K562 (cell line): ENCODE results near the gene JPH2. TPM values are rescaled to one million over a fixed set of nuclear protein-coding genes. Genes with fewer than 3 reads are reported as not detected.

Experiments
- ATAC-seq: fragments of 200-7000 bp; cut with Tn5 transposase; 3 replicates; pipeline ENCODE4 v1.9.1; 2020; ENCODE audit warnings: moderate library complexity
- BruUV-seq: library from RNA; stranded (reverse); fragments of 400-500 nt; replicated peaks from 2 replicates; lab custom pipeline; 2021; lab: Mats Ljungman, UMichigan
- CTCF ChIA-PET: fragments of 300-600 bp; formaldehyde crosslinking; extraction: SDS; loops from one replicate; lab custom pipeline; 2021; ENCODE audit warnings: low intra/inter-chr PET ratio; lab: Yijun Ruan, JAX
- POLR2A ChIA-PET: fragments of 300-600, 350-650 bp; sonication (Branson Sonifier 250); formaldehyde crosslinking; extraction: SDS; loops from one replicate; lab custom pipeline; 2021; ENCODE audit warnings: antibody characterized with exemption, inconsistent platforms; lab: Yijun Ruan, JAX
- DNase-seq, 4 experiments: peaks; one replicate each; pipeline versions ENCODE4 v3.0.0 to v3.0.0-alpha.2; 2011 to 2018; ENCODE audit warnings: low spot score in 3 of 4, mixed read lengths in 3 of 4; ENCODE audit errors: extremely low read depth in 1 of 4
- FAIRE-seq: peaks from 2 replicates; lab custom pipeline; 2011; peaks lifted over from hg19 to GRCh38; lab: Jason Lieb, UNC
- H2AFZ ChIP-seq: 2 replicates; pipeline ENCODE4 v1.6.0; 2011; ENCODE audit warnings: low read depth, low read length, control low read depth, inconsistent platforms
- H3K27ac ChIP-seq: fragments of 200-600 bp; 3 replicates; pipeline ENCODE4 v1.8.0; 2011; ENCODE audit warnings: low read depth, mild to moderate bottlenecking, control low read depth, inconsistent platforms, low read length, moderate library complexity, mixed read lengths; ENCODE audit errors: extremely low read depth
- H3K27me3 ChIP-seq, 2 experiments: fragments of 300-600 bp in 1 of 2; 2 replicates in 1 of 2; 3 replicates in 1 of 2; pipeline versions ENCODE4 v1.6.0 to v1.8.0; 2011; ENCODE audit warnings: inconsistent platforms in 2 of 2, low read length in 2 of 2, mild to moderate bottlenecking in 1 of 2, mixed read lengths in 1 of 2, moderate library complexity in 1 of 2; ENCODE audit not compliant: control insufficient read depth in 2 of 2, insufficient read depth in 2 of 2
- H3K36me3 ChIP-seq: fragments of 300-600 bp; 3 replicates; pipeline ENCODE4 v1.8.0; 2011; ENCODE audit warnings: mild to moderate bottlenecking, low read length, inconsistent platforms; ENCODE audit not compliant: control insufficient read depth, insufficient read depth
- H3K4me1 ChIP-seq, 2 experiments: fragments of 200-600 bp in 1 of 2; replicated peaks in 1 of 2; 2 replicates in 1 of 2; 3 replicates in 1 of 2; pipeline versions ENCODE4 v1.5.1 to v1.8.0; 2011; ENCODE audit warnings: inconsistent platforms in 2 of 2, low read length in 2 of 2, mild to moderate bottlenecking in 1 of 2, mixed read lengths in 1 of 2, moderate library complexity in 1 of 2; ENCODE audit not compliant: control insufficient read depth in 2 of 2, insufficient read depth in 2 of 2
- H3K4me2 ChIP-seq: 2 replicates; pipeline ENCODE4 v1.6.1; 2011; ENCODE audit warnings: low read length, control low read depth, inconsistent platforms, mixed read lengths; ENCODE audit not compliant: insufficient read depth
- H3K4me3 ChIP-seq: fragments of 200-600 bp; sonication (generic), shearing (Covaris generic); 2 replicates; pipeline ENCODE4 v1.5.1; 2016; ENCODE audit warnings: control low read depth, inconsistent platforms
- H3K79me2 ChIP-seq: fragments of 200-600 bp; 3 replicates; pipeline ENCODE4 v1.8.0; 2011; ENCODE audit warnings: low read length, inconsistent platforms; ENCODE audit not compliant: control insufficient read depth, insufficient read depth
- H3K9ac ChIP-seq, 2 experiments: 2 replicates each; pipeline versions ENCODE4 v1.6.0 to v1.6.1; 2011; ENCODE audit warnings: low read depth in 2 of 2, low read length in 2 of 2, control low read depth in 1 of 2, inconsistent platforms in 1 of 2, mild to moderate bottlenecking in 1 of 2, mixed read lengths in 1 of 2; ENCODE audit not compliant: insufficient read depth in 1 of 2
- H3K9me1 ChIP-seq: one replicate; pipeline ENCODE4 v1.6.0; 2011; ENCODE audit warnings: inconsistent platforms, mild to moderate bottlenecking, low read length, moderate library complexity; ENCODE audit not compliant: control insufficient read depth, insufficient read depth
- H3K9me3 ChIP-seq: replicated peaks from 2 replicates; pipeline ENCODE4 v1.5.1; 2011; ENCODE audit warnings: low read depth, low read length, inconsistent platforms; ENCODE audit not compliant: control insufficient read depth, insufficient read depth
- H4K20me1 ChIP-seq: replicated peaks from 2 replicates; pipeline ENCODE4 v1.6.1; 2011; ENCODE audit warnings: low read length, inconsistent platforms, mixed read lengths; ENCODE audit not compliant: control insufficient read depth, insufficient read depth
- ATF4 ChIP-seq: fragments of 450-650 bp; formaldehyde crosslinking; IDR thresholded peaks from 2 replicates; pipeline ENCODE4 v1.4.0; 2022; ENCODE audit warnings: mild to moderate bottlenecking, moderate library complexity
- CBX2 ChIP-seq: fragments of 200-600 bp; sonication (generic); IDR thresholded peaks from one replicate; pipeline ENCODE4 v1.6.1; 2012; ENCODE audit warnings: mild to moderate bottlenecking, low read length, inconsistent platforms; ENCODE audit not compliant: insufficient read depth, poor library complexity, severe bottlenecking
- CEBPB ChIP-seq: fragments of 450-650 bp; IDR thresholded peaks from 2 replicates; pipeline ENCODE4 v1.6.1; 2016; ENCODE audit warnings: missing genetic modification characterization, missing compliant biosample characterization
- CREB5 ChIP-seq: fragments of 250-450 bp; sonication (Bioruptor Pico); IDR thresholded peaks from 2 replicates; pipeline ENCODE4 v1.5.0; 2020; ENCODE audit warnings: mild to moderate bottlenecking
- DPF2 ChIP-seq: fragments of 450-650 bp; IDR thresholded peaks from 2 replicates; pipeline ENCODE4 v1.6.1; 2016
- EWSR1 ChIP-seq: fragments of 450-650 bp; IDR thresholded peaks from 2 replicates; pipeline ENCODE4 v1.6.1; 2018; ENCODE audit warnings: borderline replicate concordance, mild to moderate bottlenecking, low read depth, moderate library complexity; ENCODE audit not compliant: partially characterized antibody
- MEF2A ChIP-seq: IDR thresholded peaks from 2 replicates; pipeline ENCODE4 v1.6.1; 2011; ENCODE audit warnings: low read depth, mild to moderate bottlenecking, low read length, moderate library complexity; ENCODE audit not compliant: control insufficient read depth
- PHF21A ChIP-seq: fragments of 450-650 bp; IDR thresholded peaks from 2 replicates; pipeline ENCODE4 v1.6.1; 2017; ENCODE audit warnings: low read depth, borderline replicate concordance
- POLR2AphosphoS5 ChIP-seq: IDR thresholded peaks from 2 replicates; pipeline ENCODE4 v1.6.1; 2011; ENCODE audit warnings: mild to moderate bottlenecking, low read depth, low read length, moderate library complexity; ENCODE audit not compliant: control insufficient read depth, insufficient read depth
- SMAD2 ChIP-seq: fragments of 150-350 bp; IDR thresholded peaks from 2 replicates; pipeline ENCODE4 v1.6.1; 2014; ENCODE audit warnings: low read depth, mild to moderate bottlenecking, low read length
- TSC22D4 ChIP-seq: fragments of 450-650 bp; IDR thresholded peaks from 2 replicates; pipeline ENCODE4 v1.6.1; 2016; ENCODE audit warnings: missing genetic modification characterization, missing biosample characterization, control low read depth
- ZSCAN32 ChIP-seq: fragments of 450-650 bp; formaldehyde crosslinking; IDR thresholded peaks from 2 replicates; pipeline ENCODE4 v1.4.0; 2020; ENCODE audit warnings: mild to moderate bottlenecking, moderate library complexity
- WGBS: fragments of 100-300 bp; shearing (Covaris generic); methylation state at CpG from one replicate; pipeline ENCODE4 v1.1.6; 2016; ENCODE audit warnings: low coverage, mixed read lengths; ENCODE audit not compliant: insufficient coverage; ENCODE audit errors: missing lambda C conversion rate; 5-methylcytosine and 5-hydroxymethylcytosine counted together
- in situ Hi-C: fragments of 300-500 bp; cut with MboI; formaldehyde crosslinking; loops from 4 replicates; pipeline ENCODE4 v1.15.0; 2018; ENCODE audit warnings: inconsistent platforms, mixed read lengths
- intact Hi-C: fragments of 100-400 bp; cut with micrococcal nuclease; formaldehyde crosslinking; loops from 2 replicates; pipeline ENCODE4 v1.14.2; 2022
- polyA plus RNA-seq, 8 experiments: library from polyadenylated mRNA; depleted of rRNA in 4 of 8; stranded (reverse) in 5 of 8; unstranded in 3 of 8; fragments of >200 nt; fragmentation: Nextera tagmentation in 2 of 8; fragmentation: Illumina TruSeq in 1 of 8; extraction: Ambion mirVana in 2 of 8; extraction: Trizol in 1 of 8; gene quantifications; 2 replicates each; pipeline versions ENCODE4 v1.2.1 to v1.2.3, GENCODE V29; 2011 to 2014; ENCODE audit warnings: inconsistent platforms in 1 of 8, missing spikeins in 1 of 8
- total RNA-seq, 7 experiments: library from RNA; depleted of rRNA in 6 of 7; stranded (reverse); fragments of >200 nt in 6 of 7; fragmentation: Illumina TruSeq in 2 of 7; extraction: Trizol in 2 of 7; gene quantifications; 2 replicates each; pipeline versions ENCODE4 v1.2.1 to v1.2.3, GENCODE V29; 2011 to 2021; ENCODE audit warnings: low replicate concordance in 1 of 7
- TF ChIP-seq, protein P1 (sequence below): fragments of 450-650 bp; formaldehyde crosslinking; conservative IDR thresholded peaks from 2 replicates; pipeline ENCODE4 v1.4.0; 2022; ENCODE audit warnings: mild to moderate bottlenecking, missing genetic modification characterization
- TF ChIP-seq, protein P2 (sequence below): fragments of 450-650 bp; formaldehyde crosslinking; IDR thresholded peaks from 2 replicates; pipeline ENCODE4 v1.4.0; 2022; ENCODE audit warnings: missing genetic modification characterization

Gene JPH2
- total and polyA plus RNA-seq, 9 of the 15 experiments (the other 6 are each of a cell fraction or from before 2014, with no cell fraction given) = not detected

DNA sequence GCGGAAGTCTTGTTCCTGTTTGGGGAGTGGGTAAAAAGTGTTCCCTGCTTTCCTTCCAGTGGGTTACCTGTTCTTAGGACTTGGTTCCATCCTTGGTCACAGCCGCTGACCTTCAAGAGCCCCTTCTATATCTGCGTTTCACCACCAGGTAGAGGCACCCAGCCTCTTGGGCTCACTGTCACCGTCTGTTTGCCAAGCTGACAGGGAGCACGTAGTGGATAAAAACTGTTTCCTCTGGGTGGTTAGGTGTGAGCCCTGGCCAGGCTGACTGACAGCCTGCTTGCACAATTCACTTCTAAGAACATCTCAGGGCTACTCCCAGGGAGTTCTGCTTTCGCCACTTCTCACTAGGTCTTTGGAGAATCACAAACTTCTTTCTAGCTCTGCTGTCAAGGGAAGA, 1.8 kb upstream of the JPH2 start (continued):
- TF ChIP-seq CREB5 (no peak), ATF4 (no peak), SMAD2 (no peak), CBX2 (no peak), CEBPB (tag) (peak; percentile 82), POLR2AphosphoS5 (no peak)

DNA sequence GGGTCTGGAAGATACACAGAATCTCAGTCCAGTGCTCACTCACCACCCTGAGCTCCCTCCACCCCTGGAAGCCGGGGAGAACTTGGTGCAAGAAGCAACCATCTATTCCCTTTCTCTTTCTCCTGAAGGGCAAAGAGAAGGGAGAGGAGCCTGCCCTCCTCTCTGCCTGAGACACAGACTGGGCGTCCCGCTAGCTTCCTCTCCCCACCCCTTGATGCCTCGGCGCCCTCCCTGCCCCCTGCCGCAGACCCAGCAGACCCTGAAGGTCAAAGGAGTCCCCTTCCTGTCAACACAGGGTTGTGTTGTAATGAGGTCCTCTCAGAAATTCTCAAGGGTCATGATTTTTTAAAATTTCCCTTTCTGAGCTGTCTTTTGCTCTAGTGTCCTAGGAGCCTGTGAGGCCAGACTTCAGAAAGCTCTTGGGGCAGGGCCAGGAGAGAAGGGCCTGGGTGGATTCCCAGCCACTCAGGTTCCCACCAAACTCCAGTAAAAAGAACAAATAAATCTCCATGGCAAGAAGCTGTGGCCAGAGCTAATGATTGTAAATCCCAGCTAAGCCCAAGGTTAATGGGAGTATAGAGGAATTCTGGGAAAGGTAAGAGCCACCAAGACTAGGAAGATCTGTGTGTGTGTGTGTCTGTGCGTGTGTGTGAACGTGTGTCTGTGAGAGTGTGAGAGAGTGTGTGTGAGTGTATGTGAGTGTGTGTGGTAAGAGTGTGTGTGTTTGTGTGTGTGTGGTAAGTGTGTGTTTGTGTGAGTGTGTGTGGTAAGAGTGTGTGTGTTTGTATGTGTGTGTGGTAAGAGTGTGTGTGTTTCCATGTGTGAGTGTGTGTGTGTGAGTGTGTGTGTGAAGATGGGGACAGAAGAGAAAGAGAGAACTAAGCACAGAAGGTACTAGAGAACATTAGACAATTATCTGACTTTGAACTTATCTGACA, 1.1 kb upstream of the JPH2 start:
- in situ Hi-C loops = loop anchor here (5.0 kb wide), 1 partner anchor 71 kb away; no protein-coding TSS in a partner anchor
- H3K4me3 ChIP-seq = no peak overlapping the region
- POLR2A ChIA-PET = interaction anchor here (1.0 to 1.7 kb wide), 2 partner anchors 15 to 71 kb away, joined by 3 to 5 read pairs; no protein-coding TSS in a partner anchor
- TF ChIP-seq DPF2 = 0 out of 2 replicates have a peak, but pooled peaks have one; percentile 19
- peak; percentile 75; the same call in 1 of the 2 replicates for TF ChIP-seq TSC22D4
- TF ChIP-seq EWSR1 = no peak
- no peak for TF ChIP-seq PHF21A
- TF ChIP-seq MEF2A = no peak
- no peak for TF ChIP-seq ZSCAN32 (CRISPR knock-in tag)
- TF ChIP-seq, protein P1, sequence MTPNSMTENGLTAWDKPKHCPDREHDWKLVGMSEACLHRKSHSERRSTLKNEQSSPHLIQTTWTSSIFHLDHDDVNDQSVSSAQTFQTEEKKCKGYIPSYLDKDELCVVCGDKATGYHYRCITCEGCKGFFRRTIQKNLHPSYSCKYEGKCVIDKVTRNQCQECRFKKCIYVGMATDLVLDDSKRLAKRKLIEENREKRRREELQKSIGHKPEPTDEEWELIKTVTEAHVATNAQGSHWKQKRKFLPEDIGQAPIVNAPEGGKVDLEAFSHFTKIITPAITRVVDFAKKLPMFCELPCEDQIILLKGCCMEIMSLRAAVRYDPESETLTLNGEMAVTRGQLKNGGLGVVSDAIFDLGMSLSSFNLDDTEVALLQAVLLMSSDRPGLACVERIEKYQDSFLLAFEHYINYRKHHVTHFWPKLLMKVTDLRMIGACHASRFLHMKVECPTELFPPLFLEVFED (CRISPR knock-in tag) = peak; percentile 72; the same call in 1 of the 2 replicates
- TF ChIP-seq, protein P2, sequence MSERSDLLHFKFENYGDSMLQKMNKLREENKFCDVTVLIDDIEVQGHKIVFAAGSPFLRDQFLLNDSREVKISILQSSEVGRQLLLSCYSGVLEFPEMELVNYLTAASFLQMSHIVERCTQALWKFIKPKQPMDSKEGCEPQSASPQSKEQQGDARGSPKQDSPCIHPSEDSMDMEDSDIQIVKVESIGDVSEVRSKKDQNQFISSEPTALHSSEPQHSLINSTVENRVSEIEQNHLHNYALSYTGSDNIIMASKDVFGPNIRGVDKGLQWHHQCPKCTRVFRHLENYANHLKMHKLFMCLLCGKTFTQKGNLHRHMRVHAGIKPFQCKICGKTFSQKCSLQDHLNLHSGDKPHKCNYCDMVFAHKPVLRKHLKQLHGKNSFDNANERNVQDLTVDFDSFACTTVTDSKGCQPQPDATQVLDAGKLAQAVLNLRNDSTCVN (CRISPR knock-in tag) = 0 out of 2 replicates have a peak, but pooled peaks have one; percentile 16

More for the DNA sequence above, 1.1 kb upstream of the JPH2 start:
- H3K36me3 ChIP-seq = no peaks in the 10 kb centered on the region
- H3K4me2 ChIP-seq = no peak overlapping the region
- DNase-seq = no peak
- FAIRE-seq = peak; percentile 37
- no peak for ATAC-seq
- H3K9me3 ChIP-seq = no peaks in the 10 kb centered on the region
- H3K4me1 ChIP-seq = peaks cover 0 to 4% of the 10 kb centered on the region in 2 experiments; a peak in 1 of 5 replicates
- intact Hi-C loops = no loop called here
- WGBS = 0% methylated on average over 6 of the region's 8 CpGs
- BruUV-seq = no TSS peak
- CTCF ChIA-PET = interaction anchor here (3.5 kb wide), 1 partner anchor 71 kb away, joined by 38 read pairs; no protein-coding TSS in a partner anchor
- H3K9me1 ChIP-seq = no peaks in the 10 kb centered on the region
- no peak overlapping the region for H2AFZ ChIP-seq
- peaks cover 20 to 52% of the 10 kb centered on the region in 2 experiments; a peak in 4 of 5 replicates for H3K27me3 ChIP-seq
- no peak overlapping the region for H3K9ac ChIP-seq
- H4K20me1 ChIP-seq = no peaks in the 10 kb centered on the region; the same call in 1 of the 2 replicates
- H3K27ac ChIP-seq = no peak overlapping the region
- H3K79me2 ChIP-seq = no peaks in the 10 kb centered on the region
